HUES6 (cell line): ENCODE data around the gene PDE4B.
"Not testable (repeated sequence)": the region's sequence is repeated elsewhere in the genome, so short reads cannot be mapped to it uniquely, and the experiment has no call there.

Experiments used
- H3K27ac ChIP-seq: 2 replicates; pipeline ENCODE4 v1.7.0; 2013; ENCODE audit warnings: low read depth, mild to moderate bottlenecking, low read length, inconsistent platforms
- H3K27me3 ChIP-seq: 2 replicates; pipeline ENCODE4 v1.6.1; 2013; ENCODE audit warnings: low read length; ENCODE audit not compliant: control insufficient read depth, insufficient read depth
- H3K36me3 ChIP-seq: 2 replicates; pipeline ENCODE4 v1.6.1; 2013; ENCODE audit warnings: low read length; ENCODE audit not compliant: control insufficient read depth, insufficient read depth
- H3K4me1 ChIP-seq: 2 replicates; pipeline ENCODE4 v1.6.1; 2013; ENCODE audit warnings: low read length; ENCODE audit not compliant: control insufficient read depth, insufficient read depth
- H3K4me3 ChIP-seq: 2 replicates; pipeline ENCODE4 v1.5.1; 2013; ENCODE audit warnings: low read depth, low read length
- H3K9ac ChIP-seq: one replicate; pipeline ENCODE4 v1.6.1; 2013; ENCODE audit warnings: mild to moderate bottlenecking, low read length
- H3K9me3 ChIP-seq: 2 replicates; pipeline ENCODE4 v1.6.1; 2013; ENCODE audit warnings: low read depth, low read length; ENCODE audit not compliant: control insufficient read depth, insufficient read depth

PDE4B gene

GRCh38 chr1:66312271-66312990, 519.7 kb downstream of the PDE4B start:
- H3K9me3 ChIP-seq = 0 out of 2 replicates have a peak, but pooled peaks cover 2% of the 10 kb centered on the region
- no peak overlapping the region for H3K27ac ChIP-seq
- no peaks in the 10 kb centered on the region for H3K27me3 ChIP-seq
- no peaks in the 10 kb centered on the region for H3K4me1 ChIP-seq
- H3K9ac ChIP-seq = no peak overlapping the region
- H3K4me3 ChIP-seq = no peak overlapping the region
- no peaks in the 10 kb centered on the region for H3K36me3 ChIP-seq

GRCh38 chr1:66313429-66313828, 520.7 kb downstream of the PDE4B start:
- no peaks in the 10 kb centered on the region for H3K36me3 ChIP-seq
- H3K4me3 ChIP-seq = no peak overlapping the region
- no peaks in the 10 kb centered on the region for H3K4me1 ChIP-seq
- H3K9me3 ChIP-seq = 0 out of 2 replicates have a peak, but pooled peaks cover 2% of the 10 kb centered on the region
- no peak overlapping the region for H3K27ac ChIP-seq
- H3K27me3 ChIP-seq = no peaks in the 10 kb centered on the region
- H3K9ac ChIP-seq = no peak overlapping the region

- Histone ChIP-seq H3K9me3 (0 out of 2 replicates have a peak, but pooled peaks cover 2% of the 10 kb centered on the region), H3K9ac (no peak overlapping the region), H3K27me3 (no peaks in the 10 kb centered on the region), H3K4me1 (no peaks in the 10 kb centered on the region), H3K4me3 (no peak overlapping the region), H3K27ac (no peak overlapping the region), H3K36me3 (no peaks in the 10 kb centered on the region)
These were observed 523.0 kb downstream of the PDE4B start for GRCh38 chr1:66315671-66316070.

- H3K27me3 ChIP-seq = no peaks in the 10 kb centered on the region
- H3K36me3 ChIP-seq = no peaks in the 10 kb centered on the region
- no peaks in the 10 kb centered on the region for H3K4me1 ChIP-seq
- H3K9me3 ChIP-seq = 0 out of 2 replicates have a peak, but pooled peaks cover 2% of the 10 kb centered on the region
- no peak overlapping the region for H3K9ac ChIP-seq
- no peak overlapping the region for H3K27ac ChIP-seq
- no peak overlapping the region for H3K4me3 ChIP-seq
These were observed 524.0 kb downstream of the PDE4B start for GRCh38 chr1:66316464-66317247.

GRCh38 chr1:66317248-66317515, 524.5 kb downstream of the PDE4B start:
- Histone ChIP-seq H3K9me3 (0 out of 2 replicates have a peak, but pooled peaks cover 2% of the 10 kb centered on the region), H3K27me3 (no peaks in the 10 kb centered on the region), H3K36me3 (no peaks in the 10 kb centered on the region), H3K27ac (no peak overlapping the region), H3K4me3 (no peak overlapping the region), H3K9ac (no peak overlapping the region), H3K4me1 (no peaks in the 10 kb centered on the region)

GRCh38 chr1:66320231-66320630, 527.5 kb downstream of the PDE4B start:
- Histone ChIP-seq H3K4me1 (peaks cover 6% of the 10 kb centered on the region; the same call in 1 of the 2 replicates), H3K27me3 (no peaks in the 10 kb centered on the region)

GRCh38 chr1:66322462-66322861, 529.8 kb downstream of the PDE4B start:
- not testable (repeated sequence) for H3K4me1 ChIP-seq, H3K9me3 ChIP-seq, H3K27me3 ChIP-seq, H3K27ac ChIP-seq, H3K36me3 ChIP-seq, H3K9ac ChIP-seq, H3K4me3 ChIP-seq

More at GRCh38 chr1:66320231-66320630, 527.5 kb downstream of the PDE4B start:
- Histone ChIP-seq H3K27ac (no peak overlapping the region), H3K9me3 (no peaks in the 10 kb centered on the region), H3K4me3 (no peak overlapping the region), H3K36me3 (no peaks in the 10 kb centered on the region), H3K9ac (no peak overlapping the region)

GRCh38 chr1:66323958-66324625, 531.4 kb downstream of the PDE4B start:
- Histone ChIP-seq H3K9me3 (no peaks in the 10 kb centered on the region), H3K36me3 (no peaks in the 10 kb centered on the region), H3K4me3 (no peak overlapping the region), H3K4me1 (peaks cover 6% of the 10 kb centered on the region; the same call in 1 of the 2 replicates), H3K27me3 (no peaks in the 10 kb centered on the region), H3K9ac (no peak overlapping the region), H3K27ac (no peak overlapping the region)

GRCh38 chr1:66325594-66326380, 533.1 kb downstream of the PDE4B start:
- Histone ChIP-seq H3K4me3 (no peak overlapping the region), H3K9ac (no peak overlapping the region), H3K9me3 (no peaks in the 10 kb centered on the region), H3K27me3 (no peaks in the 10 kb centered on the region), H3K27ac (no peak overlapping the region), H3K4me1 (peaks cover 6% of the 10 kb centered on the region; the same call in 1 of the 2 replicates), H3K36me3 (no peaks in the 10 kb centered on the region)

GRCh38 chr1:66326867-66327266, 534.2 kb downstream of the PDE4B start:
- Histone ChIP-seq H3K27ac (no peak overlapping the region), H3K4me3 (no peak overlapping the region), H3K9ac (no peak overlapping the region), H3K4me1 (peaks cover 9% of the 10 kb centered on the region), H3K36me3 (no peaks in the 10 kb centered on the region), H3K9me3 (no peaks in the 10 kb centered on the region), H3K27me3 (no peaks in the 10 kb centered on the region)
